Stimulated activated naive CD4-positive, alpha-beta T cell treated with Interleukin-2 at 50 U/mL for 16 hours (primary cell): ENCODE measurements around the gene WNT11.

Experiments used
- DNase-seq: peaks from one replicate; lab custom pipeline; 2025; lab: John Stamatoyannopoulos, UW

The WNT11 gene

GRCh38 chr11:76218449-76219178, 12.3 kb upstream of the WNT11 start:
- DNase-seq, result no peak

GRCh38 chr11:76217653-76218160, 11.4 kb upstream of the WNT11 start:
- DNase-seq, result no peak

GRCh38 chr11:76216536-76217325, 10.4 kb upstream of the WNT11 start:
- no peak for DNase-seq

- DNase-seq, result no peak
Observed at GRCh38 chr11:76215941-76216340, 9.6 kb upstream of the WNT11 start.

- no peak for DNase-seq
Observed at GRCh38 chr11:76214968-76215548, 8.8 kb upstream of the WNT11 start.

- no peak for DNase-seq
Observed at GRCh38 chr11:76214186-76214585, 7.9 kb upstream of the WNT11 start.

GRCh38 chr11:76212086-76213035, 6.1 kb upstream of the WNT11 start:
- DNase-seq, result no peak

- DNase-seq, result no peak
Observed at GRCh38 chr11:76210931-76211851, 4.9 kb upstream of the WNT11 start.

GRCh38 chr11:76209973-76210930, 4.0 kb upstream of the WNT11 start:
- no peak for DNase-seq

GRCh38 chr11:76209375-76209972, 3.2 kb upstream of the WNT11 start:
- peak; percentile 8 for DNase-seq

GRCh38 chr11:76208438-76209374, 2.4 kb upstream of the WNT11 start:
- peak; percentile 71 for DNase-seq

GRCh38 chr11:76207642-76208401, 1.5 kb upstream of the WNT11 start:
- DNase-seq, result peak; percentile 71

GRCh38 chr11:76206077-76206326, 300 bp downstream of the WNT11 start:
- DNase-seq, result no peak

GRCh38 chr11:76205252-76206076, 838 bp downstream of the WNT11 start:
- no peak for DNase-seq

- no peak for DNase-seq
Observed at GRCh38 chr11:76203937-76204336, 2.4 kb downstream of the WNT11 start.

GRCh38 chr11:76203131-76203925, 3.0 kb downstream of the WNT11 start:
- DNase-seq, result no peak
